NCI-H2029 treated with DMSO at 0.1 percent for 48 hours (cell line): Measurements from ENCODE around the gene CPT1A.
A peak's percentile ranks its signal among the peaks of the same experiment; 100 is the strongest.
"Not testable (repeated sequence)": the region's sequence is repeated elsewhere in the genome, so short reads cannot be mapped to it uniquely, and the experiment has no call there.

Experiments used
- DNase-seq: peaks from one replicate; lab custom pipeline; 2025; lab: John Stamatoyannopoulos, UW

The CPT1A gene

GRCh38 chr11:68841718-68842426 is at the start of gene CPT1A:
CPT1A (minus strand) TSS chr11:68841916; CDS start chr11:68815474, 26,442 bp downstream.
- DNase-seq = peak; percentile 40

GRCh38 chr11:68890490-68891231 is 48.9 kb upstream of the CPT1A start:
- no peak for DNase-seq

- no peak for DNase-seq
These were observed 48.3 kb upstream of the CPT1A start for GRCh38 chr11:68889948-68890446.

- DNase-seq = not testable (repeated sequence)
These were observed 43.1 kb upstream of the CPT1A start for GRCh38 chr11:68884827-68885226.

- no peak for DNase-seq
These were observed 40.7 kb upstream of the CPT1A start for GRCh38 chr11:68882391-68882790.

- no peak for DNase-seq
These were observed 39.6 kb upstream of the CPT1A start for GRCh38 chr11:68881320-68881719.

- DNase-seq = no peak
These were observed 39.1 kb upstream of the CPT1A start for GRCh38 chr11:68880851-68881250.

- DNase-seq = no peak
These were observed 36.3 kb upstream of the CPT1A start for GRCh38 chr11:68878022-68878421.

- DNase-seq = no peak
These were observed 30.7 kb upstream of the CPT1A start for GRCh38 chr11:68872216-68873003.

- DNase-seq = no peak
These were observed 28.8 kb upstream of the CPT1A start for GRCh38 chr11:68870470-68870869.

- DNase-seq = no peak
These were observed 26.6 kb upstream of the CPT1A start for GRCh38 chr11:68868221-68868835.

- no peak for DNase-seq
These were observed 25.4 kb upstream of the CPT1A start for GRCh38 chr11:68867066-68867465.

GRCh38 chr11:68865241-68865640 is 23.5 kb upstream of the CPT1A start:
- no peak for DNase-seq

- no peak for DNase-seq
These were observed 22.0 kb upstream of the CPT1A start for GRCh38 chr11:68863553-68864265.

GRCh38 chr11:68862421-68862820 is 20.7 kb upstream of the CPT1A start:
- no peak for DNase-seq

- no peak for DNase-seq
These were observed 17.4 kb upstream of the CPT1A start for GRCh38 chr11:68859123-68859522.

GRCh38 chr11:68857037-68857586 is 15.4 kb upstream of the CPT1A start:
- DNase-seq = no peak

- not testable (repeated sequence) for DNase-seq
These were observed 14.8 kb upstream of the CPT1A start for GRCh38 chr11:68856425-68857030.

GRCh38 chr11:68855205-68855981 is 13.7 kb upstream of the CPT1A start:
- DNase-seq = no peak
